Measurements from ENCODE around the gene CD79B. TPM values are rescaled to one million over a fixed set of nuclear protein-coding genes. Genes with fewer than 3 reads are reported as not detected.

The CD79B gene
- total RNA-seq, 2 donors from 2014 or later: 0.35 to 0.44 TPM

GRCh38 chr17:63949576-63950250 lies 17.6 kb upstream of the CD79B start:
- no peak for TF ChIP-seq CTCF (conservative IDR thresholded peaks at IDR 0.05)
- WGBS, 2 experiments (ENCODE audit: insufficient coverage in 1 of 2, insufficient read length in 1 of 2): 86% methylated on average over 7 to 18 of the region's 18 CpGs

DNA sequence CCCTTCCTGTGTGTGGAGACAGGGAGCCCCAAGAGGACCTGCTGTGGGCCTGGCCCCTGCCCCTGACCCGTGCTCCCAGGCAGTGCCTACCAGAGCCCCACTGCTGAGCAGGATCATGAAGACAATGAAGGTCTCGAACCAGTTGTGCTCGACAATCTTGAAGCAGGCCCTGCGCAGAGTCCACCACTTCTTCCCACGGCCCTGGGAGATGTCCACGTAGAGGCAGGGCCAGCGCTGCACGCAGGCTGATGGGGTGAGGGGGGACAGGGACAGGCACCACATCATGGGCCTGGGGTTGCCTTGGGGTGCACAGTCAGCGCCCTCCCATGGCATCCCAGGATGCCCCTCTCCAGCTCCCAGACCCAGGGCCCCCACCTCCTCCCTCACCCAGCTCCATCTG lies 16.4 kb upstream of the CD79B start:
- Mint-ChIP-seq H3K4me1 (no peaks in the 10 kb centered on the region), H3K9me3 (no peaks in the 10 kb centered on the region), H3K4me3 (no peak overlapping the region), H3K27ac (no peak overlapping the region), H3K36me3 (ENCODE audit: low read depth) (no peaks in the 10 kb centered on the region), H3K27me3 (ENCODE audit: insufficient read depth) (peaks cover 2% of the 10 kb centered on the region)
- WGBS, 2 experiments (ENCODE audit: insufficient coverage in 1 of 2, insufficient read length in 1 of 2): 86 to 94% methylated on average over 4 to 9 of the region's 9 CpGs
- no peak for DNase-seq
- TF ChIP-seq CTCF (conservative IDR thresholded peaks at IDR 0.05): no peak
- Histone ChIP-seq H3K27me3 (ENCODE audit: control insufficient read depth, insufficient read depth, low read length, poor library complexity, severe bottlenecking) (no peaks in the 10 kb centered on the region), H3K9me3 (ENCODE audit: control insufficient read depth, low read length) (no peaks in the 10 kb centered on the region), H3K27ac (ENCODE audit: low read depth, low read length) (no peak overlapping the region), H3K36me3 (ENCODE audit: control insufficient read depth, insufficient read depth, low read length) (no peaks in the 10 kb centered on the region), H3K4me3 (ENCODE audit: low read length) (no peak overlapping the region), H3K4me1 (ENCODE audit: control insufficient read depth, insufficient read depth, low read length) (no peaks in the 10 kb centered on the region), H3K9ac (ENCODE audit: extremely low read depth, low read length, poor library complexity, severe bottlenecking) (no peak overlapping the region)

More at GRCh38 chr17:63949576-63950250, 17.6 kb upstream of the CD79B start:
- Mint-ChIP-seq H3K36me3 (ENCODE audit: low read depth) (no peaks in the 10 kb centered on the region), H3K4me3 (no peak overlapping the region), H3K4me1 (peaks cover 3% of the 10 kb centered on the region), H3K27me3 (ENCODE audit: insufficient read depth) (peaks cover 2% of the 10 kb centered on the region), H3K9me3 (no peaks in the 10 kb centered on the region), H3K27ac (no peak overlapping the region)
- H3K9ac ChIP-seq (ENCODE audit: extremely low read depth, low read length, poor library complexity, severe bottlenecking): no peak overlapping the region
- H3K4me3 ChIP-seq (ENCODE audit: low read length): no peak overlapping the region
- no peaks in the 10 kb centered on the region for H3K36me3 ChIP-seq (ENCODE audit: control insufficient read depth, insufficient read depth, low read length)
- DNase-seq: no peak
- H3K27ac ChIP-seq (ENCODE audit: low read depth, low read length): no peak overlapping the region
- no peaks in the 10 kb centered on the region for H3K27me3 ChIP-seq (ENCODE audit: control insufficient read depth, insufficient read depth, low read length, poor library complexity, severe bottlenecking)
- no peaks in the 10 kb centered on the region for H3K9me3 ChIP-seq (ENCODE audit: control insufficient read depth, low read length)
- no peaks in the 10 kb centered on the region for H3K4me1 ChIP-seq (ENCODE audit: control insufficient read depth, insufficient read depth, low read length)

DNA sequence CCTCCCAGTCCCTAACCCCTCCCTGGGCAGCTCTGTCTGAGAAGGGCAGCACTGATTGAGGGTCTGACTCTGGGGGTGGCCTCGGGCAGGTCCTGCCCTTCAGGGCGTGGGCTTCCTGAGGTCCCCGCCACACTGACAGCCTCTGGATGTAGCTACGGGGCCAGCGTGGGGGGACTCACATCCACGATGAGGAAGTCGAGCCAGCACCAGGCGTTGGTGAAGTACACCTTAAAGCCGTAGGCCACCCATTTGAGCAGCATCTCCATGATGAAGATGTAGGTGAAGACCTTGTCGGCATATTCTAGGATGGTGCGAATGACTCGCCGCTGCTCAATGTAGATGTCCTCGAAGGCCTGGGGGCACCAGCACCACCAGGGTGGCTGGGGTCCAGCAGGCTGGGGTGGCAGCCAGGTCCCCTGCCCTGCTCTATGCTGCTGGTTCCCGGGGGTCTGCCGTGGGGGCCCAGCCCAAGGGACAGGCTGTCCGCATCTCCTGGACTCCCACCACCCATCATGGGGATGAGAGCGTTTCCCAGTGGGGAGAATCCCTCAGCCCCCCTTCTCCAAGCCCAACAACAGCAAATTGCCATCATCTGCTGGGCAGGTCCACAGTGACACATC lies 15.7 kb upstream of the CD79B start:
- Mint-ChIP-seq H3K4me3 (no peak overlapping the region), H3K27ac (no peak overlapping the region), H3K4me1 (no peaks in the 10 kb centered on the region), H3K36me3 (ENCODE audit: low read depth) (no peaks in the 10 kb centered on the region), H3K9me3 (no peaks in the 10 kb centered on the region), H3K27me3 (ENCODE audit: insufficient read depth) (peaks cover 2% of the 10 kb centered on the region)
- H3K4me3 ChIP-seq (ENCODE audit: low read length): no peak overlapping the region
- no peaks in the 10 kb centered on the region for H3K9me3 ChIP-seq (ENCODE audit: control insufficient read depth, low read length)
- no peaks in the 10 kb centered on the region for H3K27me3 ChIP-seq (ENCODE audit: control insufficient read depth, insufficient read depth, low read length, poor library complexity, severe bottlenecking)
- no peak for TF ChIP-seq CTCF (conservative IDR thresholded peaks at IDR 0.05)
- WGBS, 2 experiments (ENCODE audit: insufficient coverage in 1 of 2, insufficient read length in 1 of 2): 93 to 95% methylated on average over 9 to 18 of the region's 18 CpGs
- H3K36me3 ChIP-seq (ENCODE audit: control insufficient read depth, insufficient read depth, low read length): no peaks in the 10 kb centered on the region
- no peak overlapping the region for H3K9ac ChIP-seq (ENCODE audit: extremely low read depth, low read length, poor library complexity, severe bottlenecking)
- H3K27ac ChIP-seq (ENCODE audit: low read depth, low read length): no peak overlapping the region
- no peak for DNase-seq
- no peaks in the 10 kb centered on the region for H3K4me1 ChIP-seq (ENCODE audit: control insufficient read depth, insufficient read depth, low read length)
